AG04450 (cell line): ENCODE measurements around the gene DEPDC1B. TPM values are rescaled to one million over a fixed set of nuclear protein-coding genes. Genes with fewer than 3 reads are reported as not detected.
A peak's percentile ranks its signal among the peaks of the same experiment; 100 is the strongest.

Experiments
- CTCF ChIA-PET: fragments of 300-600, 350-600 bp; formaldehyde crosslinking; extraction: SDS; loops from one replicate; lab custom pipeline; 2022; ENCODE audit warnings: antibody characterized with exemption, inconsistent platforms; lab: Charles Lee
- POLR2A ChIA-PET: fragments of 350-600 bp; formaldehyde crosslinking; extraction: SDS; loops from one replicate; lab custom pipeline; 2021; ENCODE audit warnings: antibody characterized with exemption, inconsistent platforms; lab: Yijun Ruan, JAX
- DNase-seq: peaks from one replicate; pipeline ENCODE4 v3.0.0-alpha.2; 2011; ENCODE audit warnings: low read depth, low spot score
- H3K27ac ChIP-seq: one replicate; pipeline ENCODE4 v1.5.1; 2012; ENCODE audit warnings: low read depth, low read length, control low read depth
- H3K27me3 ChIP-seq: one replicate; pipeline ENCODE4 v1.6.0; 2012; ENCODE audit warnings: low read length; ENCODE audit not compliant: control insufficient read depth, insufficient read depth
- H3K4me3 ChIP-seq: 2 replicates; pipeline ENCODE4 v1.5.1; 2011; ENCODE audit warnings: mild to moderate bottlenecking, low read depth, low read length, control low read depth
- H3K9me3 ChIP-seq: 2 replicates; pipeline ENCODE4 v1.5.1; 2012; ENCODE audit warnings: low read length; ENCODE audit not compliant: control insufficient read depth, insufficient read depth
- CTCF ChIP-seq: IDR thresholded peaks from 2 replicates; pipeline ENCODE4 v1.5.1; 2011; ENCODE audit warnings: low read depth, low read length, control low read depth, inconsistent platforms
- polyA plus RNA-seq: library from polyadenylated mRNA; depleted of rRNA; stranded (reverse); fragments of >200 nt; gene quantifications from 2 replicates; pipeline ENCODE4 v1.2.3, GENCODE V29; 2011

DEPDC1B gene
- polyA plus RNA-seq, 1 experiment = 5.4 TPM

GRCh38 chr5:60638300-60638699 is 61.7 kb downstream of the DEPDC1B start:
- H3K4me3 ChIP-seq = no peak overlapping the region
- no peaks in the 10 kb centered on the region for H3K9me3 ChIP-seq
- no peak overlapping the region for H3K27ac ChIP-seq
- no peaks in the 10 kb centered on the region for H3K27me3 ChIP-seq
- ChIA-PET POLR2A (no interaction called here), CTCF (interaction anchor here (3.7 kb wide), 1 partner anchor 12 kb away, joined by 20 read pairs; no protein-coding TSS in a partner anchor)
- TF ChIP-seq CTCF = no peak
- DNase-seq = no peak

- Histone ChIP-seq H3K27me3 (no peaks in the 10 kb centered on the region), H3K9me3 (no peaks in the 10 kb centered on the region; the same call in 1 of the 2 replicates), H3K4me3 (no peak overlapping the region), H3K27ac (no peak overlapping the region)
- CTCF ChIA-PET = no interaction called here
- no peak for DNase-seq
- POLR2A ChIA-PET = no interaction called here
- TF ChIP-seq CTCF = no peak
These were observed 63.3 kb downstream of the DEPDC1B start for GRCh38 chr5:60636644-60637043.

GRCh38 chr5:60636001-60636400 is 64.0 kb downstream of the DEPDC1B start:
- ChIA-PET POLR2A (no interaction called here), CTCF (interaction anchor here (1.3 kb wide), 1 partner anchor 13 kb away, joined by 4 read pairs; no protein-coding TSS in a partner anchor)
- TF ChIP-seq CTCF = no peak
- Histone ChIP-seq H3K27ac (no peak overlapping the region), H3K9me3 (no peaks in the 10 kb centered on the region; the same call in 1 of the 2 replicates), H3K4me3 (no peak overlapping the region), H3K27me3 (no peaks in the 10 kb centered on the region)
- no peak for DNase-seq

- POLR2A ChIA-PET = no interaction called here
- no peaks in the 10 kb centered on the region for H3K27me3 ChIP-seq
- no peak for TF ChIP-seq CTCF
- H3K9me3 ChIP-seq = no peaks in the 10 kb centered on the region; the same call in 1 of the 2 replicates
- DNase-seq = no peak
- H3K27ac ChIP-seq = no peak overlapping the region
- no peak overlapping the region for H3K4me3 ChIP-seq
- CTCF ChIA-PET = interaction anchor here (0.9 to 1.5 kb wide), 3 partner anchors 12 to 34 kb away, joined by 4 to 7 read pairs (median 6); no protein-coding TSS in a partner anchor
These were observed 65.9 kb downstream of the DEPDC1B start for GRCh38 chr5:60634051-60634450.

DNA sequence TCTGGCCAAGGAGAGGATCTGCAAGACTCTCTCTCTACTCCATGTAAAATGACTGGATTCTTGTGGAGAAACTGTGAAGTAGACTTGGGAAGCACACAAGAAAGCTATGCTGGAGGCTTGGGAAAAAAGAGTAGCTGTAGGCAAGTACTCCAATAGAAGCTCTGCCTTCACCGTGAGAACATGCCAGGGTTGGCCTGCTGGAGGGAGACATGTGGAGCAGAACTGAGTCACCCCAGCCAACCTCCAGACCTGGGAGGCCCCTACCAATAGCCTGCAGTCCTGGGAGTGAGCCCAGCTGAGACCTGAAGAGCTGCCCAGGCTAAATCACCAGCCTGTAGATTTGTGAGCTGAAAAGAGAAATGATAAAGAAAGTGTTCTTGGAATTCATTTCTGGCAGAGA is 66.6 kb downstream of the DEPDC1B start:
- ChIA-PET CTCF (interaction anchor here (0.7 to 1.5 kb wide), 4 partner anchors 13 to 44 kb away, joined by 3 to 7 read pairs (median 5); no protein-coding TSS in a partner anchor), POLR2A (no interaction called here)
- Histone ChIP-seq H3K27ac (no peak overlapping the region), H3K27me3 (no peaks in the 10 kb centered on the region), H3K4me3 (no peak overlapping the region), H3K9me3 (no peaks in the 10 kb centered on the region; the same call in 1 of the 2 replicates)
- TF ChIP-seq CTCF = no peak
- peak; percentile 41 for DNase-seq
